ENCODE measurements around the gene GLE1.

Gene GLE1, protein sequence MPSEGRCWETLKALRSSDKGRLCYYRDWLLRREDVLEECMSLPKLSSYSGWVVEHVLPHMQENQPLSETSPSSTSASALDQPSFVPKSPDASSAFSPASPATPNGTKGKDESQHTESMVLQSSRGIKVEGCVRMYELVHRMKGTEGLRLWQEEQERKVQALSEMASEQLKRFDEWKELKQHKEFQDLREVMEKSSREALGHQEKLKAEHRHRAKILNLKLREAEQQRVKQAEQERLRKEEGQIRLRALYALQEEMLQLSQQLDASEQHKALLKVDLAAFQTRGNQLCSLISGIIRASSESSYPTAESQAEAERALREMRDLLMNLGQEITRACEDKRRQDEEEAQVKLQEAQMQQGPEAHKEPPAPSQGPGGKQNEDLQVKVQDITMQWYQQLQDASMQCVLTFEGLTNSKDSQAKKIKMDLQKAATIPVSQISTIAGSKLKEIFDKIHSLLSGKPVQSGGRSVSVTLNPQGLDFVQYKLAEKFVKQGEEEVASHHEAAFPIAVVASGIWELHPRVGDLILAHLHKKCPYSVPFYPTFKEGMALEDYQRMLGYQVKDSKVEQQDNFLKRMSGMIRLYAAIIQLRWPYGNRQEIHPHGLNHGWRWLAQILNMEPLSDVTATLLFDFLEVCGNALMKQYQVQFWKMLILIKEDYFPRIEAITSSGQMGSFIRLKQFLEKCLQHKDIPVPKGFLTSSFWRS

DNA sequence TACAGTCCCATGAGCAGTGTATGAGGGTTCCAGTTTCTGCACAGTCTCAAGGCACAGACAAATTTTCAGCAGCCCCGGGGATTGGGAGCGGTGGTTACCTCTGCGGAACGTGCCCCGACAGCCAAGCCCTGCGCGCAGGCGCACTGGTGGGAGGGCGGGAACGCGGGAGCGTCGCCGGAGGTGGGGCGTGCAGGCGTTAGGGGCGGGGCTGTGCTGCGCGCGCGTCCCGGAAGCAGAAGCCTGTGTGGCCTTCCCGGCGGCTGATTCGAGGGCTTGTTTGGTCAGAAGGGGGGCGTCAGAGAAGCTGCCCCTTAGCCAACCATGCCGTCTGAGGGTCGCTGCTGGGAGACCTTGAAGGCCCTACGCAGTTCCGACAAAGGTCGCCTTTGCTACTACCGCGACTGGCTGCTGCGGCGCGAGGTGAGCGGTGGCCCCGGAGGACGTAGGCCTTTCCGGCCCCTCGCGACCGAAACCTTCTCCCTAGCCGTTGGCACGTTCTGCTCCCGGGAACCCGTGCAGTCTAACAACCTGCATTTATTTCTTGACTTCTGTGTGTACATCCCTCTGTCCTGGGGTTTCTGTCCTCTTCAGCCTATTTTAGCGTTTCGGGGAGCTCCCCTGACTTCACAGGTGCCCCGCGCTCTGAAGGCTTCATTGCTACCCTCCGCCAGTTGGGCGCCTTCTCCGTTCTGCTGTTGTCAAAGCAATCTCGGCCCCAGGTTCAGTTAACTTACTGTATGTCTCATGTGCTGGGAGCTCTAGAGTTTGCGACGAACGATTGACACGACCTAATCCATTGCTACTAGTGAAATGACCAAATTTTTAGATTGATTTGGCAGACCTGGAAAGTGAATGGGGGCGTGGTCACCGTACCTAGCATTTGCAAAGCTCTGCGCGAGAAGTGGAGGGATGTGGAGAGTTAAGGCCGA, at the start of gene GLE1:
GLE1 (plus strand) TSS at position 235 of the 929 bp plus-strand sequence; CDS start at position 322, 87 bp downstream.
- H3K36me3 ChIP-seq (ENCODE audit: control insufficient read depth in 2 of 2, insufficient read depth in 1 of 2, low read length in 2 of 2) = peaks cover 0 to 39% of the 10 kb centered on the region in 2 experiments; a peak in 2 of 3 replicates
- peak within 1 kb of the TSS; percentile 93 for H3K4me3 ChIP-seq (ENCODE audit: low read depth, low read length)
- H3K9me3 ChIP-seq (ENCODE audit: control insufficient read depth, insufficient read depth, low read depth, low read length) = no peaks in the 10 kb centered on the region
- CTCF ChIA-PET = interaction anchor here (1.2 kb wide), 1 partner anchor 66 kb away, joined by 7 read pairs; no protein-coding TSS in a partner anchor
- peak within 1 kb of the TSS; percentile 70 for H3K27ac ChIP-seq (ENCODE audit: extremely low read depth, low read depth, low read length)
- H3K4me1 ChIP-seq (ENCODE audit: control insufficient read depth, insufficient read depth, low read length) = 0 out of 2 replicates have a peak, but pooled peaks cover 2% of the 10 kb centered on the region
- POLR2A ChIA-PET = interaction anchor here (0.6 to 3.0 kb wide), 9 partner anchors 8 to 159 kb away, joined by 3 to 20 read pairs (median 3); partner anchors contain the start of gene SPTAN1
- no peak for TF ChIP-seq ZNF214 (tag by site-specific recombination; IDR thresholded peaks at IDR 0.05; ENCODE audit: borderline replicate concordance)
- TF ChIP-seq, protein P1, sequence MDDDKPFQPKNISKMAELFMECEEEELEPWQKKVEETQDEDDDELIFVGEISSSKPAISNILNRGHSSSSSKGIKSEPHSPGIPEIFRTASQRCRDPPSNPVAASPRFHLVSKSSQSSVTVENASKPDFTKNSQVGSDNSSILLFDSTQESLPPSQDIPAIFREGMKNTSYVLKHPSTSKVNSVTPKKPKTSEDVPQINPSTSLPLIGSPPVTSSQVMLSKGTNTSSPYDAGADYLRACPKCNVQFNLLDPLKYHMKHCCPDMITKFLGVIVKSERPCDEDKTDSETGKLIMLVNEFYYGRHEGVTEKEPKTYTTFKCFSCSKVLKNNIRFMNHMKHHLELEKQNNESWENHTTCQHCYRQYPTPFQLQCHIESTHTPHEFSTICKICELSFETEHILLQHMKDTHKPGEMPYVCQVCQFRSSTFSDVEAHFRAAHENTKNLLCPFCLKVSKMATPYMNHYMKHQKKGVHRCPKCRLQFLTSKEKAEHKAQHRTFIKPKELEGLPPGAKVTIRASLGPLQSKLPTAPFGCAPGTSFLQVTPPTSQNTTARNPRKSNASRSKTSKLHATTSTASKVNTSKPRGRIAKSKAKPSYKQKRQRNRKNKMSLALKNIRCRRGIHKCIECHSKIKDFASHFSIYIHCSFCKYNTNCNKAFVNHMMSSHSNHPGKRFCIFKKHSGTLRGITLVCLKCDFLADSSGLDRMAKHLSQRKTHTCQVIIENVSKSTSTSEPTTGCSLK (tag by site-specific recombination; IDR thresholded peaks at IDR 0.05) = no peak
- TF ChIP-seq, protein P2, sequence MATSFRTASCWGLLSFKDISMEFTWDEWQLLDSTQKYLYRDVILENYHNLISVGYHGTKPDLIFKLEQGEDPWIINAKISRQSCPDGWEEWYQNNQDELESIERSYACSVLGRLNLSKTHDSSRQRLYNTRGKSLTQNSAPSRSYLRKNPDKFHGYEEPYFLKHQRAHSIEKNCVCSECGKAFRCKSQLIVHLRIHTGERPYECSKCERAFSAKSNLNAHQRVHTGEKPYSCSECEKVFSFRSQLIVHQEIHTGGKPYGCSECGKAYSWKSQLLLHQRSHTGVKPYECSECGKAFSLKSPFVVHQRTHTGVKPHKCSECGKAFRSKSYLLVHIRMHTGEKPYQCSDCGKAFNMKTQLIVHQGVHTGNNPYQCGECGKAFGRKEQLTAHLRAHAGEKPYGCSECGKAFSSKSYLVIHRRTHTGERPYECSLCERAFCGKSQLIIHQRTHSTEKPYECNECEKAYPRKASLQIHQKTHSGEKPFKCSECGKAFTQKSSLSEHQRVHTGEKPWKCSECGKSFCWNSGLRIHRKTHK (tag by site-specific recombination; IDR thresholded peaks at IDR 0.05) = no peak
- no peak for TF ChIP-seq ZNF341 (tag by site-specific recombination; IDR thresholded peaks at IDR 0.05; ENCODE audit: low read depth)
- TF ChIP-seq, protein P3, sequence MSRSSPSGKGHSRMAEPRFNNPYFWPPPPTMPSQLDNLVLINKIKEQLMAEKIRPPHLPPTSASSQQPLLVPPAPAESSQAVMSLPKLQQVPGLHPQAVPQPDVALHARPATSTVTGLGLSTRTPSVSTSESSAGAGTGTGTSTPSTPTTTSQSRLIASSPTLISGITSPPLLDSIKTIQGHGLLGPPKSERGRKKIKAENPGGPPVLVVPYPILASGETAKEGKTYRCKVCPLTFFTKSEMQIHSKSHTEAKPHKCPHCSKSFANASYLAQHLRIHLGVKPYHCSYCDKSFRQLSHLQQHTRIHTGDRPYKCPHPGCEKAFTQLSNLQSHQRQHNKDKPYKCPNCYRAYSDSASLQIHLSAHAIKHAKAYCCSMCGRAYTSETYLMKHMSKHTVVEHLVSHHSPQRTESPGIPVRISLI (tag by site-specific recombination; IDR thresholded peaks at IDR 0.05) = no peak
- TF ChIP-seq HOXA7 (CRISPR knock-in tag; IDR thresholded peaks at IDR 0.05; ENCODE audit: borderline replicate concordance) = no peak
- TF ChIP-seq ZNF658 (tag by site-specific recombination; IDR thresholded peaks at IDR 0.05) = no peak
- TF ChIP-seq REPIN1 (tag by site-specific recombination; IDR thresholded peaks at IDR 0.05; ENCODE audit: low read depth) = no peak
- no peak for TF ChIP-seq ZNF292 (tag by site-specific recombination; IDR thresholded peaks at IDR 0.05; ENCODE audit: borderline replicate concordance, low read depth)
- no peak for TF ChIP-seq ZNF791 (tag by site-specific recombination; IDR thresholded peaks at IDR 0.05)
- TF ChIP-seq ZNF133 (tag by site-specific recombination; IDR thresholded peaks at IDR 0.05) = no peak
- TF ChIP-seq ZNF830 (tag by site-specific recombination; IDR thresholded peaks at IDR 0.05; ENCODE audit: low read depth) = no peak
- TF ChIP-seq FEZF1 (tag by site-specific recombination; IDR thresholded peaks at IDR 0.05) = no peak
- 0 out of 2 replicates have a peak, but pooled peaks have one; percentile 40 for TF ChIP-seq SP7 (tag by site-specific recombination; IDR thresholded peaks at IDR 0.05)
- peak; percentile 71 for TF ChIP-seq ZBTB20 (tag by site-specific recombination; IDR thresholded peaks at IDR 0.05)
- TF ChIP-seq ZNF530 (tag by site-specific recombination; IDR thresholded peaks at IDR 0.05; ENCODE audit: low read depth) = no peak
- no peak for TF ChIP-seq ZNF16 (tag by site-specific recombination; IDR thresholded peaks at IDR 0.05; ENCODE audit: low read depth)
- no peak for TF ChIP-seq KLF10 (tag by site-specific recombination; IDR thresholded peaks at IDR 0.05)
- no peak for TF ChIP-seq ZNF626 (tag by site-specific recombination; IDR thresholded peaks at IDR 0.05)
- no peak for TF ChIP-seq ZNF558 (tag by site-specific recombination; IDR thresholded peaks at IDR 0.05)
- TF ChIP-seq ZNF175 (tag by site-specific recombination; IDR thresholded peaks at IDR 0.05) = no peak
- TF ChIP-seq, protein P4, sequence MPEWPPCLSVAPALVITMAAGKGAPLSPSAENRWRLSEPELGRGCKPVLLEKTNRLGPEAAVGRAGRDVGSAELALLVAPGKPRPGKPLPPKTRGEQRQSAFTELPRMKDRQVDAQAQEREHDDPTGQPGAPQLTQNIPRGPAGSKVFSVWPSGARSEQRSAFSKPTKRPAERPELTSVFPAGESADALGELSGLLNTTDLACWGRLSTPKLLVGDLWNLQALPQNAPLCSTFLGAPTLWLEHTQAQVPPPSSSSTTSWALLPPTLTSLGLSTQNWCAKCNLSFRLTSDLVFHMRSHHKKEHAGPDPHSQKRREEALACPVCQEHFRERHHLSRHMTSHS (tag by site-specific recombination; IDR thresholded peaks at IDR 0.05) = no peak
- TF ChIP-seq ZNF768 (tag by site-specific recombination; IDR thresholded peaks at IDR 0.05) = no peak
- no peak for TF ChIP-seq IKZF3 (tag by site-specific recombination; IDR thresholded peaks at IDR 0.05)
- TF ChIP-seq, protein P5, sequence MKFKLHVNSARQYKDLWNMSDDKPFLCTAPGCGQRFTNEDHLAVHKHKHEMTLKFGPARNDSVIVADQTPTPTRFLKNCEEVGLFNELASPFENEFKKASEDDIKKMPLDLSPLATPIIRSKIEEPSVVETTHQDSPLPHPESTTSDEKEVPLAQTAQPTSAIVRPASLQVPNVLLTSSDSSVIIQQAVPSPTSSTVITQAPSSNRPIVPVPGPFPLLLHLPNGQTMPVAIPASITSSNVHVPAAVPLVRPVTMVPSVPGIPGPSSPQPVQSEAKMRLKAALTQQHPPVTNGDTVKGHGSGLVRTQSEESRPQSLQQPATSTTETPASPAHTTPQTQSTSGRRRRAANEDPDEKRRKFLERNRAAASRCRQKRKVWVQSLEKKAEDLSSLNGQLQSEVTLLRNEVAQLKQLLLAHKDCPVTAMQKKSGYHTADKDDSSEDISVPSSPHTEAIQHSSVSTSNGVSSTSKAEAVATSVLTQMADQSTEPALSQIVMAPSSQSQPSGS (tag by site-specific recombination; IDR thresholded peaks at IDR 0.05; ENCODE audit: low read depth) = no peak
- TF ChIP-seq ZXDB (tag by site-specific recombination; IDR thresholded peaks at IDR 0.05) = peak; percentile 78
- no peak for TF ChIP-seq ZNF571 (tag by site-specific recombination; IDR thresholded peaks at IDR 0.05)

All from HEK293 (cell line).